ENCODE data around the gene SLC34A1. TPM values are rescaled to one million over a fixed set of nuclear protein-coding genes. Genes with fewer than 3 reads are reported as not detected.
"Not testable (repeated sequence)": the region's sequence is repeated elsewhere in the genome, so short reads cannot be mapped to it uniquely, and the experiment has no call there.

Gene SLC34A1
- polyA plus RNA-seq, 1 donor from 2014 or later, result not detected

DNA sequence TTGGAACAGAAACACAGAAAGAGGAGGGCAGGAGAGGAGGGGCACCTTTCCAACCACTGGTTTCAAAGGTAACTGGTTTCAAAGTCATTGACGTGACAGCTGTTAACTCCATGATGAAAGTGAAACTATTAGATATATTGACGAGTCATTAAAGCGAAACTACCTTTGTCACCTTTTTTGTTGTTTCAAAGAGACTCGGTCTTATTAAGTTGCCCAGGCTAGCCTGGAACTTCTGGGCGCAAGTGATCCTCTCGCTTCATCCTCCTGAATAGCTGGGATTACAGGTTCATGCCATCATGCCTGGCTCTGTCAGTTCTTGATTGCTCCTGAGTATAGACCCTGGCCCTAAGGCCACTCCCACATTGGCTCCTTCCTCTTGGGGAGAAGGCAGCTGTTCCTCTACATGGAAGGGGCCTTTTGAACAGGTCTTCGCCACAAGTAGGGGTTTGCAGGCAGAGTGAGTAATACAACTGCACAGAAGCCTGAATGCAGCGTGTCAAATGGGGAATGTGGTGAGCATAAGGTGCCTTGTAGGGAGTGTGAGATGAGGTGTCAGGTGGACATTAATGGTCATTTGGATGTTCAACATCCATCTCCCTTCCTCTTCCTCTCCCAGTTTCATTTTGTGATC, 28.5 kb downstream of the SLC34A1 start:
- peaks cover 6 to 12% (median 11%) of the 10 kb centered on the region in 3 donors for H3K4me1 Mint-ChIP-seq
- H3K27ac Mint-ChIP-seq, result peak overlapping the region; percentile 36 to 85 (median 73)
- no peaks in the 10 kb centered on the region for H3K9me3 Mint-ChIP-seq
- H3K36me3 Mint-ChIP-seq, result no peaks in the 10 kb centered on the region
- H3K4me3 Mint-ChIP-seq, result peak overlapping the region in 2 of 4 donors; percentile 14 to 56
- H3K27me3 Mint-ChIP-seq, result peaks cover 4% of the 10 kb centered on the region

DNA sequence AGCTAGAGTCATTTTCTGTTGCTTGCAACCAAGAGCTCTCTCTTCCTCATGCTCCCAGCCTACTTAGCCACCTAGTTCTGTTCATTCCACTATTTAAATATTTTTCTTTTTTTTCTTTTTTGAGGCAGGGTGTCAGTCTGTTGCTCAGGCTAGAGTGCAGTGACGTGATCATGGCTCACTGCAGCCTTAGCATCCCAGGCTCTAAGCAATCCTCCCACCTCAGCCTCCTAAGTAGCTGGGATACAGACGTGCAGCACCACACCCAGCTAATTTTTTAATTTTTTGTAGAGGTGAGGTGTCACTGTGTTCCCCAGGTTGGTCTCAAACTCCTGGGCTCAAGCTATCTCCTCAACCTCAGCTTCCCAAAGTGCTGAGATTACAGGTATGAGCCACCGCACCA, 30.2 kb downstream of the SLC34A1 start:
- Mint-ChIP-seq H3K27me3 (peaks cover under 1% of the 10 kb centered on the region), H3K9me3 (no peaks in the 10 kb centered on the region), H3K27ac (peak overlapping the region in 1 of 3 donors; percentile 74), H3K36me3 (no peaks in the 10 kb centered on the region), H3K4me1 (peaks cover 6 to 12% (median 11%) of the 10 kb centered on the region in 3 donors), H3K4me3 (no peak overlapping the region)

DNA sequence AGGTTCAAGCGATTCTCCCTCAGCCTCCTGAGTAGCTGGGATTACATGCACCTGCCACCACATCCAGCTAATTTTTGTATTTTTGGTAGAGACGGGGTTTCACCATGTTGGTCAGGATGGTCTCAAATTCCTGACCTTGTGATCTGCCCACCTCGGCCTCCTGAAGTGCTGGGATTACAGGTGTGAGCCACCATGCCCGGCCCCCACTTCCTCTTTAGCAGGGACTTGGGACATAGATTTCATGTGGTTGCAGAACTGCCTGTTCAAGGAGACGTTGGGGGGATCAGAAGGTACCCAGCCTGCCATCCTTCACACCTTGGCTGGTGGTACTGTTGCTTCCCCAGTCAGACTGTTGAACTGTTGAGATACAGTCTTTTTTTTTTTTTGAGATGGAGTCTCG, 32.8 kb downstream of the SLC34A1 start:
- H3K4me1 Mint-ChIP-seq, result peaks cover 6 to 12% (median 11%) of the 10 kb centered on the region in 3 donors
- H3K27ac Mint-ChIP-seq, H3K9me3 Mint-ChIP-seq, H3K36me3 Mint-ChIP-seq, H3K27me3 Mint-ChIP-seq: not testable (repeated sequence)
- H3K4me3 Mint-ChIP-seq, result peak overlapping the region in 1 of 4 donors; percentile 9

DNA sequence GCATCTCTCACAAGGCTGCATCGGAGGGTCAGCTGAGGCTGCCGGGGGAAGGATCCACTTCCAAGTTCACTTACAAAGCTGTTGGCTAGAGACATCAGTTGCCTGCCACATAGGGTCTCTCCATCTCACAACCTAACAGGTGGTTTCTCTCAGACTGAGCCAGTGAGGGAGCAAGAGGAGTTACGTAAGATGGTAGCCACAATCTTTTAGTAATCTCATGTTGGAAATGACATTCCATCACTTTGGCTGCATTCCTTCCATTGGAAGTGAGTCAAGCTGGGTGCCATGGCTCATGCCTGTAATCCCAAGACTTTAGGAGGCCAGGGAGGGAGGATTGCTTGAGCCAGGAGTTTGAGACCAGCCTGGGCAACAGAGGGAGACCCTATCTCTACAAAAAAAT, 34.8 kb downstream of the SLC34A1 start:
- Mint-ChIP-seq H3K36me3 (no peaks in the 10 kb centered on the region), H3K27ac (peak overlapping the region in 1 of 3 donors; percentile 19)

DNA sequence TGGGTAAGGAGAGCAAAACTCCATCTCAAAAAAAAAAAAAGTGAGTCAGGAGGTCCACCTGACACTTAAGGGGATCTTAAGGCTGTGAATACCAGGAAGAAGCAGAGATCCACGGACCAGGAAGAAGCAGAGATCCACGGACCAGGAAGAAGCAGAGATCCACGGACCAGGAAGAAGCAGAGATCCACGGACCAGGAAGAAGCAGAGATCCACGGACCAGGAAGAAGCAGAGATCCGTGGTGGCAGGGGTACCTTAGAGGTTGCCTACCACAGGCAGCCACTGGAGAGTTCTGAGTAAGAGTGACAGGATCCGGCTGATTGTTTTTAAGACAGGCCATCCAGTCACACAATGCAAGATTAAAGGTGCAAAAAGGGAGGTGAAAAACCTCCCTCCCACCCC, 36.2 kb downstream of the SLC34A1 start:
- H3K27ac Mint-ChIP-seq, H3K4me1 Mint-ChIP-seq, H3K27me3 Mint-ChIP-seq, H3K36me3 Mint-ChIP-seq, H3K9me3 Mint-ChIP-seq: not testable (repeated sequence)
- peak overlapping the region in 1 of 4 donors; percentile 55 for H3K4me3 Mint-ChIP-seq

More for the DNA sequence above, 34.8 kb downstream of the SLC34A1 start:
- H3K4me3 Mint-ChIP-seq, result no peak overlapping the region
- H3K4me1 Mint-ChIP-seq, result peaks cover 0 to 4% (median 3%) of the 10 kb centered on the region in 3 donors
- no peaks in the 10 kb centered on the region for H3K9me3 Mint-ChIP-seq
- no peaks in the 10 kb centered on the region for H3K27me3 Mint-ChIP-seq

DNA sequence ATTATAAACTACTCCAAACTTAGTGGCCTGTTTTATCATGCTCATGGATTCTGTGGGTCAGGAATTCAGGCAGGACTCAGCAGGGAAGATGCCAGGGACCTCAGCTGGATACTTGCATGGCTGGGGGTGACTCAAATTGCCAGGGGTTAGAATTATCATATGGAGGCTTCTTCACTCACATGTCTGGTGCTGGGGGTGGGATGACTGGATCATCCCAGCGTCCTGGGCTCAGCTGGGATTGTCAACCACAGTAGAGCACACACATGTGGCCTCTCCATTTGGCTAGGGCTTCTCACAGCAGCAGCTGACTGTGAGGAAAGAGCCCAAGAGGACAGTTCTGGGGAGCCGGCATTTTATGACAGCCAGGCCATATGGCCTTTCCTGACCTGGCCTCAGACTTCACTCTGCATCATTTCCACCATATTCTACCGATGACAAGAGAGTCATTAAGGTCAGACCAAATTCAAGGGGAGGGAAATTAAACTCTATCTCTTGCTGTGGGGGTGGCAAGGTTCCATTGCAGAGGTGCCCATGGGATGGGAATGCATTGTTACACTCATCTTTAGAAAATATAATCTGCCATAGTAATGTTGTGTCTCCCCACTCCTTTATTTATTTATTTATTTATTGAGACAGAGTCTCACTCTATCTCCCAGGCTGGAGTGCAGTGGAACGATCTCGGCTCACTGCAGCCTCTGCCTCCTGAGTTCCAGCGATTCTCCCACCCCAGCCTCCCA, 37.0 kb downstream of the SLC34A1 start:
- peak overlapping the region in 1 of 3 donors; percentile 20 for H3K27ac Mint-ChIP-seq
- H3K27me3 Mint-ChIP-seq, result no peaks in the 10 kb centered on the region
- H3K36me3 Mint-ChIP-seq, result no peaks in the 10 kb centered on the region
- H3K9me3 Mint-ChIP-seq, result no peaks in the 10 kb centered on the region
- H3K4me1 Mint-ChIP-seq, result peaks cover 8 to 12% (median 9%) of the 10 kb centered on the region in 3 donors
- H3K4me3 Mint-ChIP-seq, result no peak overlapping the region

DNA sequence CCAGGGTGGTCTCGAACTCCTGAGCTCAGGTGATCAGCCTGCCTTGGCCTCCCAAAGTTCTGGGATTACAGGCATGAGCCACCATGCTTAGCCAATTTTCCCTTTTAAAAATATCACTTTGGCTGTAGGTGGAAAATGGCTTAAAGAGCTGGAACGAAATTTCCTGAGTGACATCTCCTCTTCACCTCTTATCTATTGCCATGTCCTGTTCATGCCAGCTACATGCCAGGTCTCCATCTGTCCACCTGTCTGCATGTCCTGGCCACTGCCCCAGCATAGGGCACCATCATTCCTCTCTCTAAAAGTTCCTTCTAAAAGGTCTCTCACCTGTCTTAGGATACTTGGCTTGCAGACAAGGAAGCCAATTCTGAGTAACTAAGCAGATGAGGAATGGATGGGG, 39.4 kb downstream of the SLC34A1 start:
- Mint-ChIP-seq H3K4me3 (no peak overlapping the region), H3K36me3 (no peaks in the 10 kb centered on the region), H3K4me1 (peaks cover 8 to 14% (median 10%) of the 10 kb centered on the region in 3 donors), H3K27me3 (no peaks in the 10 kb centered on the region), H3K9me3 (no peaks in the 10 kb centered on the region), H3K27ac (no peak overlapping the region)

DNA sequence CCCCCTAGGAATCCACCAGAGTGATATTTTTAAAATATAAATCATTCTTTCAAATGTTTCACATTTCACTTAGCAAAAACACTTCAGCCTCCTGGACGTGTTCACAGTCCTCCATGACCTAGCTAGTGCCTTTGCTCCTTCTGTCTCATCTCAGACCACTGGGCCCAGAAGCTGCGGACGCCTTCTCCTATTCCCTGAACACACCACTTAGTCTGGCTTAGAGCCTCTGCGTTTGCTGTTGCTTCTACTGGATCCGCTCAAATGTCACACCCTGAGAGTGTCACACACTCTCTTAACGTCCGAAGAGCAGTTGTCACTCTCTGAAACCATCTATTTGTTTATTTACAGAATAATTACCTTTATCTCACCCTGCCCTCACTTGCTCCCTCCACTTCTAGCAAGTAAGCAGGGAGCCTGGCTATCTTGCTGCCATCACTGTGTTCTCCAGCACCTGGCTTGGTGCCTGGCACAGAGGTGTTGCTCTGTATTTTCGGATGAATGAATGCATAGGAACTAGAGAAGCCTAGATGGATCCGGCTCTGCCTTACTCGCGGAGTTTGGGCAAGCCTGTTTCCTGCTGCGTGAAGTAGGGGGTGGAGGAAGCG, 41.1 kb downstream of the SLC34A1 start:
- Mint-ChIP-seq H3K9me3 (no peaks in the 10 kb centered on the region), H3K27ac (peak overlapping the region; percentile 94 to 99 (median 95)), H3K27me3 (no peaks in the 10 kb centered on the region), H3K4me3 (peak overlapping the region; percentile 88 to 96 (median 92)), H3K36me3 (peaks cover 5% of the 10 kb centered on the region), H3K4me1 (peaks cover 19 to 30% (median 21%) of the 10 kb centered on the region in 3 donors)

DNA sequence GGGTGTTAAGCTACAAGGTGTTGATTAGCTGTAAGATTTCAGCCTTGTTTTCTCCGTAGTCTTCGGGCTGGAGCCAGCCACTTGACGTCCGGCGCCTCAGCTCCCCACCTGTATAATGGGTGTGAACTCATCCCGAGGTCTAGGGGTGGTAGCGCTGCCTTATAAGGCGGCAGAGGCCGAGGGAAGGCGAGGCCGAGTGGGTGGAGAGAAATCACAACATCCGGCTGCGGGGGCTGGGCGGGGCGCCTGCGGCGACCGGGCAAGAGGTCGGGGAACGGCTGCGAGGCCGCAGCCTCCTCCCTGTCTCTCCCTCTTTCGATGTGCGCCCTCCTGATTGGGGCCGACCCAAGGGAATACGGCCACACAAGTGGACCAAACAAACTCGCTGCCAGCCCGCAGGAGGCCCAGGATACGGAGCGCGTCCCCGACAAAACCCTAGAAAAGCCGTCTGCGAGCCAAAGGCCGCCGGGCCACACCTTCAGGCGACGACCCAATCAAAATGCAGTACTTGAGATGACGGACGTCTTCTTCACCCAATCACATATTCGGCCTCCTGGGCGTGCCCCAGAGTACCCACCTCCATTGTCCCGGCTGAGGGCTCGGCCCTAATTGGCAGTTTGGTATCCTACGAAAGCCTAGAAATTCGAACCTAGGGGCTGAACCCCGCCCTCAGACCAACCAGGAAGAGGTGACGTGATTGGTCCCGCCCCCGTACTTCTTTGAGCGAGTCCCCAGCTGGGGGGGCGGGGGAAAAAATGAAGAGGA, 41.7 kb downstream of the SLC34A1 start:
- peaks cover 23 to 36% (median 26%) of the 10 kb centered on the region in 3 donors for H3K4me1 Mint-ChIP-seq
- no peaks in the 10 kb centered on the region for H3K27me3 Mint-ChIP-seq
- peaks cover 5% of the 10 kb centered on the region for H3K36me3 Mint-ChIP-seq
- H3K9me3 Mint-ChIP-seq, result no peaks in the 10 kb centered on the region
- H3K4me3 Mint-ChIP-seq, result peak overlapping the region; percentile 88 to 96 (median 92)
- H3K27ac Mint-ChIP-seq, result peak overlapping the region; percentile 94 to 99 (median 95)

DNA sequence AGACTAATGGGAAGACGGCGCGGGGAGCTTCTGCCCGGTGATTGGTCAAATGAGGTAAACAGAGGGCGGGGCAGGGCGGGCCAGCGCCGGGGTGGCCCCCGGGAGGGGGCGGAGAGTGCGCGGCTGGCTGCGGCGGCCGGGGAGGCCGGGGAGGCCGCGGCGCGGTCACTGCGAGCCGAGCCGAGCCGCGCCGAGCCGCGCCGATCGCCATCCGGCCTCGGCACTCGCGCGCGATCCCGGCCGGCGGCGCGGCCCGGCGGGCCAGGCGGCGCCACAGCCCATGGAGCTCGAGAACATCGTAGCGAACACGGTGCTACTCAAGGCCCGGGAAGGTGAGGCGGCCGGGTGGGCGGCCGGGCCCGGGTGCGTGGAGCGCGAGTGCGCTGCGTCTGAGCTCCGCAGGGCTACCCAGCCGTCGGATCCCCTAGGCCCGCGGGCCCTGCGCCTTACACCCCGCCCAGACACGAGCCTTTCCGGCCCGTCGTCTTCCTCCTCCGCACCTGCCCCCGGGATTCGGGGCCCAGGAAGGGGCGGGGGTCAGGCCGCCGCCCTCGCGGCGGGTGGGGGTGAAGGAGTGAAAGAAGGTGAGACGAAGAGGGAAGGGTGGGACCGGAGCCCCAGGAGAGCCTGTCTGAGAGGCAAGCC, 42.5 kb downstream of the SLC34A1 start, which contains the start of gene GRK6:
TSS of gene GRK6 (plus strand) at position 111 of the 645 bp plus-strand sequence. CDS start at position 281, 170 bp downstream.
- peaks cover 5% of the 10 kb centered on the region for H3K36me3 Mint-ChIP-seq
- H3K4me3 Mint-ChIP-seq, result peak within 1 kb of the TSS; percentile 92 to 99 (median 98)
- peak within 1 kb of the TSS; percentile 94 to 99 (median 95) for H3K27ac Mint-ChIP-seq
- H3K4me1 Mint-ChIP-seq, result peaks cover 25 to 37% (median 33%) of the 10 kb centered on the region in 3 donors
- no peaks in the 10 kb centered on the region for H3K27me3 Mint-ChIP-seq
- no peaks in the 10 kb centered on the region for H3K9me3 Mint-ChIP-seq

DNA sequence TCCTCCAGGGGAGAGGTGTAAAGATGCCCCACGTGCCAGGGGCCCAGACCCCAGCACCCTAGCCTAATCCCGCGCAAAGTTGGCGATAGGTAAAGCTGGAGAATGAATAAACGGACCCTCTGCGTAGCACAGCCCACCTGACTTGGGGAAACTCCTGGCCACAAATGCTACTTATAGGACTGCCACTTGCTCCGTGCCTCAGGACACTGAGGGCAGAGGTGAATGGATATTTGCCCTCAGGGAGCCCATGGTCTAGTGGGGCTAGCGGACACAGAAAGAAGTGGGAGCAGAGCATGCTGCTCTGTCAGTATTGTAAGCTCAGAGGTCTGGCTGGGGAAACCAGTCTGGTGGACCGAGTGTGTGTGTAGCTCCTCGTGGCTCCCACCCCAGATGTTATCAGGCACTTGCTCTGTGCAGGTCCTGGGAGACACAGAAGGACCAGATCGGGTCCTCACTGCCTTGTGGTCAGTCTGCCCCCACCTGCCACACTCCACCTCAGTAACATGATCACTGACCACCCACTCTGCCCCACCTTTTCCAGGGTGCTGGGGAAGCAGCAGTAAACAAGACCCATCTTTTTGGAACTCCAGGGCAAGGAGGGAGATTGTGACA, 43.1 kb downstream of the SLC34A1 start:
- Mint-ChIP-seq H3K9me3 (no peaks in the 10 kb centered on the region), H3K27me3 (no peaks in the 10 kb centered on the region), H3K27ac (peak overlapping the region; percentile 77 to 98 (median 95)), H3K4me3 (peak overlapping the region; percentile 91 to 99 (median 98)), H3K36me3 (peaks cover 5% of the 10 kb centered on the region), H3K4me1 (peaks cover 29 to 40% (median 39%) of the 10 kb centered on the region in 3 donors)

DNA sequence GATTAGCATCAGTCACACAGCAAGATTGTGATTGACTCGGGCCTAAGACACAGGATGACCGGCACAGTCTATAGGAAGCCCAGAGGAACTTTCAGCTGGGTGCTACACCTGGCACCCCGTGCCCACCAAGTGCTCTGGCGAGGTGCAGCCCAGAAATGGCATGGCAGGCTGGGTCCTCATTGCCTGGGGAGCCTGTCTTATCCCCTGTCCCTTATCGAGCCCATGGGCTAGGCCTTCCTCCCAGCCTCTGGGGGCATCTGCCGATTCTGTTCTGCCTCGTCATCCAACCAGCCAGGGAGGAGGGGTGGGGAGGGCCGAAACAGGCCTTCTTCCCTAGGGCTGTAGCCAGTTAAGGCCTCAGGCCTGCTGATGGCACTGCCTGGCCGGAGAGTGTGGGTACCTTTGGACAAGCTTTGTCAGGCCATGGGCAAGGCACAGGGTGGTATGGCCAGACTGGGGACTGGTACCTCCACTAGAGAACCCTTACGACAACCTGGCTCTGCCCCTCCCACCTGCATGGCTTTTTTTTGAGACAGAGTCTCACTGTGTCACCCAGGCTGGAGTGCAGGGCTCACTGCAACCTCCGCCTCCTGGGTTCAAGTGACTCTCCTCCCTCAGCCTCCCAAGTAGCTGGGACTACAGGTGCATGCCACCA, 43.8 kb downstream of the SLC34A1 start:
- H3K27me3 Mint-ChIP-seq, result no peaks in the 10 kb centered on the region
- H3K27ac Mint-ChIP-seq, result peak overlapping the region; percentile 77 to 98 (median 95)
- peaks cover 29 to 40% (median 39%) of the 10 kb centered on the region in 3 donors for H3K4me1 Mint-ChIP-seq
- H3K36me3 Mint-ChIP-seq, result peaks cover 5% of the 10 kb centered on the region
- H3K4me3 Mint-ChIP-seq, result peak overlapping the region; percentile 91 to 99 (median 98)
- no peaks in the 10 kb centered on the region for H3K9me3 Mint-ChIP-seq

DNA sequence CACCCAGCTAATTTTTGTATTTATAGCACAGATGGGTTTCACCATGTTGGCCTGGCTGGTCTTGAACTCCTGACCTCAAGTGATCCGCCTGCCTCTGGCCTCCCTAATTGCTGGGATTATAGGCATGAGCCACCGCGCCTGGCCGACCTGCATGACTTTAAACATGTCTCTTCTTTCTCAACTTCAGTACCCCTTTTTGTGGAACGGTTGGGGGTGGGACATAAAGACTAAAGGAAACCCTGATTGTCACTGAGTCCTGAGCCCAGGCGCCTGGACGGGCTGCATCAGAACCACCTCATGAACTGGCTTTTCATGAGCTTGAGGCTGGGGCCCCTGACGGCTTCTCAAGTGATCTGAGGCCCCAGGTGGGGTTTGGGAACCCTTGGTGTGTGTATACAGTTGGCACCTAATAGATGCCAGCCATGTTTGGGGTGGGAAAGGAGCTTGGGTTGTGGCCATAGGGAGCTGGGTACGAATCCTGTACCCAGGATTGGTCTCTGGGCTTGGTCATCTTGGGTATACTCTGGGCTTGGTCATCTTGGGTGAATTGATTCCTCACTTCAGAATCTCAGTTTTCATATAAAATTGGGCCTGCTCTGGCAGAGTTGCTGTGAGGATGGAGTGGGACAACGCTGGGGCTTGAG, 44.5 kb downstream of the SLC34A1 start:
- Mint-ChIP-seq H3K27me3 (no peaks in the 10 kb centered on the region), H3K27ac (peak overlapping the region; percentile 94 to 98 (median 95)), H3K9me3 (no peaks in the 10 kb centered on the region), H3K4me3 (peak overlapping the region; percentile 91 to 99 (median 98)), H3K36me3 (peaks cover 5% of the 10 kb centered on the region), H3K4me1 (peaks cover 29 to 45% (median 39%) of the 10 kb centered on the region in 3 donors)
